Nephron (organoid): ENCODE data around the gene VMAC.
A peak's percentile ranks its signal among the peaks of the same experiment; 100 is the strongest.

ENCODE experiments used
- H3K27ac Mint-ChIP-seq, 3 experiments: 2 replicates each; pipeline ENCODE4 v1.8.0; 2020; ENCODE audit warnings: mixed read lengths in 3 of 3, mild to moderate bottlenecking in 2 of 3, moderate library complexity in 1 of 3
- H3K27me3 Mint-ChIP-seq: 2 replicates; pipeline ENCODE4 v1.8.0; 2021; ENCODE audit warnings: low read depth, mild to moderate bottlenecking, moderate library complexity, mixed read lengths
- H3K36me3 Mint-ChIP-seq: 2 replicates; pipeline ENCODE4 v1.8.0; 2020; ENCODE audit warnings: low read depth, mixed read lengths
- H3K4me1 Mint-ChIP-seq: 2 replicates; pipeline ENCODE4 v1.8.0; 2020; ENCODE audit warnings: mixed read lengths
- H3K4me3 Mint-ChIP-seq, 3 experiments: 2 replicates each; pipeline ENCODE4 v1.8.0; 2020; ENCODE audit warnings: mild to moderate bottlenecking in 3 of 3, mixed read lengths in 3 of 3, moderate library complexity in 2 of 3
- H3K9me3 Mint-ChIP-seq: 2 replicates; pipeline ENCODE4 v1.8.0; 2020; ENCODE audit warnings: mixed read lengths
- TF ChIP-seq, protein P1 (sequence below), 3 experiments: fragments of 200-600 bp; sonication (generic); IDR thresholded peaks; one replicate each; pipeline ENCODE4 v1.5.0; 2021; ENCODE audit warnings: antibody characterized with exemption in 3 of 3; ENCODE audit not compliant: unreplicated experiment in 3 of 3

VMAC gene

DNA sequence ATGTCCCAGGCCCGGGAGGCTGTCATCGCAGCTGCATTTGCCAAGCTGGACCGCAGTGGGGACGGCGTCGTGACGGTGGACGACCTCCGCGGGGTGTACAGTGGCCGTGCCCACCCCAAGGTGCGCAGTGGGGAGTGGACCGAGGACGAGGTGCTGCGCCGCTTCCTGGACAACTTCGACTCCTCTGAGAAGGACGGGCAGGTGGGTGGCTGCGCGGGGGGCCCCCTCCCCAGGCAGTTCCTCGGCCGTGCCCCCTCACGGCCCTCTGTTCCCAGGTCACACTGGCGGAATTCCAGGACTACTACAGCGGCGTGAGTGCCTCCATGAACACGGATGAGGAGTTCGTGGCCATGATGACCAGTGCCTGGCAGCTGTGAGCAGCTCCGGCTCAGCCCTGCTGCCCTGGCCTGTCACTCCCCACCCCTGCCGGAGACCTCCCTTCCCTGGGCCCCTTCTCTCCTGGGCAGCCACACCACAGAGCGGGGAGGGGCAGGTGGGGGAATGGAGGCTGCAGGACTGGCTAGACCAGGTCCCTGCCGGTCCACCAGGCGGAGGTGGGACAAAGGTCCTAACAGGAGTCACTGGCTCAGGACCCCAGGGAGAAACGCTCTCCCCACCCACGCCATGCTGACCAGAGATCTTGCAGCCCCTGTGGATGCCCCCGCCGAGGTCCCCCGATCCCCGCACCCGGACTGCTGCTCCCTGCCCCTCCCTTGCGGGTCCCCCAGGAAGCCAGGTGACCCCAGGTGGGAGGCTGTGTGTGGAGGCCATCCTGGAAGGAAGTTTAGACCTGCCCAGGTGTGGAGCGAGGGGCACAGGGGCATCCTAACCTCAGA is 10.5 kb downstream of the VMAC start:
- H3K36me3 Mint-ChIP-seq = peaks cover 19% of the 10 kb centered on the region
- no peaks in the 10 kb centered on the region for H3K4me1 Mint-ChIP-seq
- peak overlapping the region in 1 of 3 experiments; percentile 83 for H3K27ac Mint-ChIP-seq
- no peaks in the 10 kb centered on the region for H3K9me3 Mint-ChIP-seq
- no peak overlapping the region for H3K4me3 Mint-ChIP-seq
- TF ChIP-seq, protein P1, sequence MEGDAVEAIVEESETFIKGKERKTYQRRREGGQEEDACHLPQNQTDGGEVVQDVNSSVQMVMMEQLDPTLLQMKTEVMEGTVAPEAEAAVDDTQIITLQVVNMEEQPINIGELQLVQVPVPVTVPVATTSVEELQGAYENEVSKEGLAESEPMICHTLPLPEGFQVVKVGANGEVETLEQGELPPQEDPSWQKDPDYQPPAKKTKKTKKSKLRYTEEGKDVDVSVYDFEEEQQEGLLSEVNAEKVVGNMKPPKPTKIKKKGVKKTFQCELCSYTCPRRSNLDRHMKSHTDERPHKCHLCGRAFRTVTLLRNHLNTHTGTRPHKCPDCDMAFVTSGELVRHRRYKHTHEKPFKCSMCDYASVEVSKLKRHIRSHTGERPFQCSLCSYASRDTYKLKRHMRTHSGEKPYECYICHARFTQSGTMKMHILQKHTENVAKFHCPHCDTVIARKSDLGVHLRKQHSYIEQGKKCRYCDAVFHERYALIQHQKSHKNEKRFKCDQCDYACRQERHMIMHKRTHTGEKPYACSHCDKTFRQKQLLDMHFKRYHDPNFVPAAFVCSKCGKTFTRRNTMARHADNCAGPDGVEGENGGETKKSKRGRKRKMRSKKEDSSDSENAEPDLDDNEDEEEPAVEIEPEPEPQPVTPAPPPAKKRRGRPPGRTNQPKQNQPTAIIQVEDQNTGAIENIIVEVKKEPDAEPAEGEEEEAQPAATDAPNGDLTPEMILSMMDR (IDR thresholded peaks at IDR 0.05; ENCODE audit: unreplicated experiment in 3 of 3) = no peak
- H3K27me3 Mint-ChIP-seq = no peaks in the 10 kb centered on the region

DNA sequence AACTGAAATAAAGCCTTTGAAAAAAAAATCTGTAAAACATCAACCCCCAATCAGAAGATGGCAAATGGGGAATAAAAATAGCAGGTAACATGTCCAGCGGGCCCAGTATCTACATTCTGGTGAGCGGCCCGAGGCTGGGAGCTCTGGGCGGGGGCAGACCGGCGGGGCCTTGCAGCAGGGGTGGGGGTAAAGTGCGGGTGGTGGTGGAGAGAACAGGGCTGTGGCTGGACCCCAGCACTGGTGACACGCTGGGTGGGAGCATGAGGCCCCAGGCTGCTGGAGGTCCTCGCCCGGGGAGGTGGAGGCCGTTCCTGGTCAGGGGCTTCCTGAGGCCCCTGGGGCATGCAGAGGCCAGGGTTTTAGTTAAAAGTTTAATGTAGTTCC is 11.1 kb downstream of the VMAC start:
- H3K27me3 Mint-ChIP-seq = no peaks in the 10 kb centered on the region
- peaks cover 19% of the 10 kb centered on the region for H3K36me3 Mint-ChIP-seq
- H3K9me3 Mint-ChIP-seq = no peaks in the 10 kb centered on the region

DNA sequence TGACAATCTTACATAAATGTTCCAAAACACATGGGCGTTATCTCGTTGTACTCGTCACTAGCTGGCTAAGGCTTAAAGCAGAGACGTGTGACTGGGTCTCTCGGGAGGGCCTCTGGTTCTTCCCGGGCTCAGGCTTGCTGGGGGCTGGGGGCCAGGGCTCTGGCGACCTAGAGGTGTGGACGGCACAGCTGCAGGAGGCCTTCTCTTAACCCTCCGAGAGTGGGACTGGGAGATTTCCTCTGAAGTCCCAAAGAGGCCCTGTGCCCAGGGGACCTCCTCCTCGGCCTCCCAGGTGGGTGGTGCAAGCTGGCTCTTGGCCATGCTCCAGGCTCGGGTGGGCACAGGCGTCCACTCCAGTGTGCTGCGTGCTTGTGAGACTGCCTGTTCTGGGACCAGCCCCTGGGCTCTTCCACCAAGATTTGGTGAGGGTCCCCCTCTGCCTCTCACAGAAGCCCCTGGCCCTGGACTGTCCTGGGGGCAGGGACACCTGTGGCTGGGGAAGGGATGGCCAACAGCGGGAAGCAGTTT is 11.6 kb downstream of the VMAC start:
- Mint-ChIP-seq H3K4me1 (no peaks in the 10 kb centered on the region), H3K4me3 (no peak overlapping the region)
- TF ChIP-seq, protein P1 (IDR thresholded peaks at IDR 0.05; ENCODE audit: unreplicated experiment in 3 of 3) = no peak

More for the DNA sequence above, 11.1 kb downstream of the VMAC start:
- Mint-ChIP-seq H3K4me3 (no peak overlapping the region), H3K4me1 (no peaks in the 10 kb centered on the region), H3K27ac (peak overlapping the region in 1 of 3 experiments; percentile 83)
- TF ChIP-seq, protein P1 (IDR thresholded peaks at IDR 0.05; ENCODE audit: unreplicated experiment in 3 of 3) = no peak

DNA sequence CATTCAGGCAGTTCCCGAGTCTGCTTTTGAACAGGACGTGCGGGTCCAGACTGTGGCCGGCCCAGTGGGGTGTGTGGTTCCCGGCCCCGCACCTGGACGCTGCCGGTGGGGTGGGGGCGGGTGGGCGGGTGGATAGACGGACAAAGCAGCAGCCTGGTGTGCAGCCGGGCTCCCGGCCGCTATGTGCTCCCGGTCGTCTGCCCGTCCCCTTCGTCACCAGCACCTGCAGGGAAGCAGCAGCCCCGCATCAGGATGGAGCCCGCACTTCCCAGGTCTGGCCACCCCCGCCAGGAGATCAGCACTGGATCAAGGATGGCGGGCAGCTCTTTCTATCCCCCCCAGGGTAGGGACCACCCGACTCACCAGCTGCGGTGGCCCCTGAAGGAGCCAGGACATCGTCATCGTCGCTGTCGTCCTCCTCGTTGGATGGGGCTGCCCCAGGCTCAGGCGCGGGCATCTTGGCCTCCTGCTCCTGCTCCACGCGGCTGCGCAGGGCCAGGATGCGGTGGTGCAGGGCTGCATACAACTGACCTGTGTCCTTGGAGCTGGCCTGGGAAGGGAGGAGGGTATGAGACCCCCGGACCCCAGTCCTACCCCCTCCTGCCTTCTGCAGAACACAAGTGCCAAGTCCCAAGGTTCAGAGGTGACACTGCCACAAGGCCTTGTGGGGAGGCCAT is 12.9 kb downstream of the VMAC start:
- no peak overlapping the region for H3K4me3 Mint-ChIP-seq
- H3K4me1 Mint-ChIP-seq = no peaks in the 10 kb centered on the region
- H3K27ac Mint-ChIP-seq = no peak overlapping the region
- H3K36me3 Mint-ChIP-seq = peaks cover 32% of the 10 kb centered on the region
- no peaks in the 10 kb centered on the region for H3K27me3 Mint-ChIP-seq
- no peaks in the 10 kb centered on the region for H3K9me3 Mint-ChIP-seq
- TF ChIP-seq, protein P1 (IDR thresholded peaks at IDR 0.05; ENCODE audit: unreplicated experiment in 3 of 3) = no peak

More for the DNA sequence above, 11.6 kb downstream of the VMAC start:
- H3K27ac Mint-ChIP-seq = peak overlapping the region in 1 of 3 experiments; percentile 83
- no peaks in the 10 kb centered on the region for H3K9me3 Mint-ChIP-seq
- no peaks in the 10 kb centered on the region for H3K27me3 Mint-ChIP-seq
- peaks cover 21% of the 10 kb centered on the region for H3K36me3 Mint-ChIP-seq

DNA sequence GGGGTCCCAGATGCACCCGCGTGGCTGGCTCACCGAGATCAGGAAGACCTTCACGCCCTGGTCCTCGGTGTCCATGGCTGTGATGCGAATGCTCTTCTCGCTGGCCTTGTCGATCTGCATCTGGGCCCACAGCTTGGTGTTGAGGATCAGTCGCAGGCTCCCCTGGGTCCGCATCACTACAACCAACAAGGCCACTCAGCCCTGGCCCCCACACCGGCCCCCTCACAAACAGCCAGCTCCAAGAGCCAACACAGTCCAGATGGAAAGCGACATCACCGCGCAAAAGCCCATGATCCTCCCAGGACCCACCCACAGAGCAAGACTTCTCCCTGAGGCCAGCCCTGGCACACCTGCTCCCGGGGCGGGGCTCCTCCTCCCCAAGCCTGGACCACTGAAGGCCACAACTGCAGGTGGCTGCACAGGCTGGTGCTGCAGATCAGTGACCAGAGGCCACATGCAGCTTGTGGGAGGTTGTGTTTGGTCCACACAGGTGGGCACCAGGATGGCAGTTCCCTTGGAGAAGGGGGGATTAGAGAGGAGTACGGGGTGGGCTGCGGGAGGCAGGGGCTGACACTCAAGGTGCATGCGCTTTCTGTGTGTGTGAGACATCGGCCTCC is 13.9 kb downstream of the VMAC start:
- H3K27ac Mint-ChIP-seq = no peak overlapping the region
- H3K9me3 Mint-ChIP-seq = no peaks in the 10 kb centered on the region
- TF ChIP-seq, protein P1 (IDR thresholded peaks at IDR 0.05; ENCODE audit: unreplicated experiment in 3 of 3) = no peak
- H3K4me1 Mint-ChIP-seq = no peaks in the 10 kb centered on the region
- H3K27me3 Mint-ChIP-seq = no peaks in the 10 kb centered on the region
- no peak overlapping the region for H3K4me3 Mint-ChIP-seq
- peaks cover 35% of the 10 kb centered on the region for H3K36me3 Mint-ChIP-seq
